ENCODE measurements around the gene RRAGD. TPM values are rescaled to one million over a fixed set of nuclear protein-coding genes. Genes with fewer than 3 reads are reported as not detected.

Gene RRAGD
- total and polyA plus RNA-seq, 2 of the 8 experiments (the other 6 are each of a cell fraction or from before 2014, with no cell fraction given), result 7.2 to 30.8 TPM

DNA sequence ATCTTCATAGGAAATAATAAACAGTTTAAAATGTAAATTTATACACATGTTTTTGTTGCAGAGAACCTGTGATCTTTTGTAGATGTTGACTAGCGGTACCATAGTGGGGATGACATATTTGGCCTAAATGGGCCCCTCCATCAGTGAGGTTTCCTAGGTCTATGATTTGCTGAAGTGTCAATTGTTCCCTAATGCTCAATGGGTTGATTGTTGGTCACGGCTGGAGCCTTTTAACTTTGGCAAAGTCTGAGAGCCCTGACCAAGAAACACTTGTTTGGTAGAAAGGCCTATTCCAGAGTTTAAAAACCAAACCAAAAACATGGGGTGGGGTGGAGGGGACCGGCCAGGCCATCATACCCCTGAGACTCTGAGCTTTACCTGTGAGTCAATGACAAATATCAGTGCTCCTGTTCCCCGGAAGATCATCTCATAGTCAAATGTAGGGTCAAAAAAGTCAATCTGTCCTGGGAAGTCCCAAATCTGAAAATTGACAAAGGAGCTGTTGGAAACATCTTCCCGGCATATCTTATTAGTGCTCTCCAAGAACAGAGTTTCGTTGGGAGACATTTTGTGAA is 25.1 kb downstream of the RRAGD start:
- peaks cover 0 to 4% (median 0%) of the 10 kb centered on the region in 4 experiments; a peak in 1 of 8 replicates for H3K36me3 ChIP-seq (ENCODE audit: control insufficient read depth in 2 of 4, insufficient read depth in 4 of 4, low read length in 3 of 4)
- CTCF ChIA-PET (ENCODE audit: partially characterized antibody), result interaction anchor here (0.8 to 3.4 kb wide), 4 partner anchors 11 to 110 kb away, joined by 3 to 11 read pairs (median 4); no protein-coding TSS in a partner anchor
- TF ChIP-seq CTCF (IDR thresholded peaks at IDR 0.05; ENCODE audit: control extremely low read depth in 1 of 3, insufficient read depth in 1 of 3, low read depth in 1 of 3, low read length in 3 of 3) (no peak), GABPA (IDR thresholded peaks at IDR 0.05; ENCODE audit: borderline replicate concordance, insufficient read depth, low read length) (no peak), HDAC6 (IDR thresholded peaks at IDR 0.05; ENCODE audit: low read depth, low read length) (no peak), RXRA (IDR thresholded peaks at IDR 0.05; ENCODE audit: insufficient read depth, low read depth, low read length) (no peak), TAF7 (optimal IDR thresholded peaks at IDR 0.05; ENCODE audit: borderline replicate concordance, low read depth, low read length) (no peak), RAD21 (IDR thresholded peaks at IDR 0.05 in 1 of 2, conservative IDR thresholded peaks at IDR 0.05 in 1 of 2; ENCODE audit: low read depth in 2 of 2, low read length in 2 of 2) (no peak), JUND (IDR thresholded peaks at IDR 0.05; ENCODE audit: low read length) (no peak), EP300 (IDR thresholded peaks at IDR 0.05; ENCODE audit: borderline replicate concordance in 1 of 2, low read depth in 2 of 2, low read length in 2 of 2) (no peak), POU5F1 (IDR thresholded peaks at IDR 0.05; ENCODE audit: low read depth, low read length) (no peak), TBP (IDR thresholded peaks at IDR 0.05; ENCODE audit: low read depth, low read length) (no peak)

More for the DNA sequence above, 25.1 kb downstream of the RRAGD start:
- Histone ChIP-seq H4K91ac (replicated peaks; ENCODE audit: insufficient read length, low read length) (no peak overlapping the region), H4K20me1 (replicated peaks in 1 of 2; ENCODE audit: control insufficient read depth in 1 of 2, insufficient read depth in 2 of 2, low read length in 2 of 2) (no peaks in the 10 kb centered on the region), H4K5ac (ENCODE audit: insufficient read length, low read depth, low read length) (no peak overlapping the region), H2AK5ac (ENCODE audit: low read depth, low read length) (no peak overlapping the region), H4K8ac (ENCODE audit: extremely low read depth, insufficient read depth, low read length) (no peak overlapping the region), H3K9me3 (ENCODE audit: insufficient read depth in 2 of 2, low read depth in 1 of 2, low read length in 1 of 2) (no peaks in the 10 kb centered on the region), H3K79me1 (ENCODE audit: low read depth, low read length) (no peaks in the 10 kb centered on the region), H3K23me2 (ENCODE audit: low read depth, low read length) (no peaks in the 10 kb centered on the region), H2BK15ac (ENCODE audit: low read length) (no peak overlapping the region), H3K56ac (replicated peaks; ENCODE audit: insufficient read length, low read depth, low read length) (no peak overlapping the region), H3K18ac (ENCODE audit: extremely low read depth, low read length) (no peak overlapping the region), H3K4me1 (replicated peaks in 1 of 4; ENCODE audit: control insufficient read depth in 3 of 4, insufficient read depth in 4 of 4, low read length in 3 of 4) (peaks cover 0 to 3% (median 1%) of the 10 kb centered on the region in 4 experiments; a peak in 1 of 7 replicates), H3K27ac (ENCODE audit: low read depth, low read length) (no peak overlapping the region), H3K4me3 (ENCODE audit: extremely low read depth in 1 of 4, insufficient read depth in 2 of 4, low read depth in 3 of 4, low read length in 4 of 4) (no peak overlapping the region), H2BK20ac (ENCODE audit: low read length) (no peak overlapping the region), H2BK12ac (ENCODE audit: low read depth, low read length) (no peak overlapping the region), H3K79me2 (ENCODE audit: control insufficient read depth in 1 of 2, insufficient read depth in 2 of 2, low read length in 2 of 2) (no peaks in the 10 kb centered on the region), H3K4ac (replicated peaks; ENCODE audit: insufficient read length, low read depth, low read length) (no peak overlapping the region), H3K27me3 (replicated peaks in 1 of 4; ENCODE audit: control insufficient read depth in 3 of 4, extremely low read depth in 1 of 4, insufficient read depth in 3 of 4, low read length in 3 of 4) (no peaks in the 10 kb centered on the region), H2BK120ac (replicated peaks; ENCODE audit: low read depth, low read length) (no peak overlapping the region), H3K14ac (ENCODE audit: insufficient read length) (no peak overlapping the region), H3K9ac (replicated peaks in 1 of 4; ENCODE audit: extremely low read depth in 1 of 4, low read depth in 3 of 4, low read length in 3 of 4) (no peak overlapping the region), H3K4me2 (ENCODE audit: insufficient read depth in 1 of 2, low read depth in 2 of 2, low read length in 2 of 2) (no peak overlapping the region), H2BK5ac (ENCODE audit: low read depth, low read length) (no peak overlapping the region), H3K23ac (ENCODE audit: insufficient read length) (no peak overlapping the region), H2AFZ (ENCODE audit: low read length) (no peak overlapping the region)
- no peak for FAIRE-seq
- POLR2A ChIA-PET (ENCODE audit: partially characterized antibody), result no interaction called here
- WGBS, 2 experiments (ENCODE audit: extremely low coverage in 1 of 2, insufficient coverage in 1 of 2, insufficient read length in 1 of 2, insufficient replicate concordance in 2 of 2, low coverage in 1 of 2, low lambda C conversion rate in 2 of 2, missing lambda C conversion rate in 1 of 2), result 95% methylated on average over 6 of the region's 6 CpGs; no CpG with 5 or more reads in 1 of the 2 experiments
- DNase-seq (ENCODE audit: low read depth in 1 of 2, low spot score in 2 of 2), result peak in 1 of 2 experiments; percentile 17
